Transverse colon (tissue), 4 donors: ENCODE data around the gene KCND2.

ENCODE experiments used
- CTCF ChIP-seq, 5 experiments: fragments of 200-600 bp in 3 of 5; fragments of 450-650 bp in 2 of 5; sonication (generic) in 3 of 5; IDR thresholded peaks; 1 replicate in 2 of 5; 2 replicates in 3 of 5; pipeline ENCODE4 v1.5.1; 2016 to 2017; ENCODE audit warnings: antibody characterized with exemption in 5 of 5, inconsistent platforms in 3 of 5, mild to moderate bottlenecking in 2 of 5, moderate library complexity in 1 of 5
- EP300 ChIP-seq: sonication (generic); formaldehyde crosslinking; IDR thresholded peaks from one replicate; pipeline ENCODE4 v1.6.1; 2017; ENCODE audit warnings: antibody characterized with exemption, low read depth
- POLR2A ChIP-seq: fragments of 450-650 bp; IDR thresholded peaks from one replicate; pipeline ENCODE4 v1.6.1; 2016; ENCODE audit warnings: antibody characterized with exemption, mild to moderate bottlenecking, moderate library complexity
- POLR2AphosphoS5 ChIP-seq, 3 donors: sonication (generic); formaldehyde crosslinking; IDR thresholded peaks; one replicate each; pipeline ENCODE4 v1.6.1; 2016; ENCODE audit warnings: antibody characterized with exemption in 3 of 3

DNA sequence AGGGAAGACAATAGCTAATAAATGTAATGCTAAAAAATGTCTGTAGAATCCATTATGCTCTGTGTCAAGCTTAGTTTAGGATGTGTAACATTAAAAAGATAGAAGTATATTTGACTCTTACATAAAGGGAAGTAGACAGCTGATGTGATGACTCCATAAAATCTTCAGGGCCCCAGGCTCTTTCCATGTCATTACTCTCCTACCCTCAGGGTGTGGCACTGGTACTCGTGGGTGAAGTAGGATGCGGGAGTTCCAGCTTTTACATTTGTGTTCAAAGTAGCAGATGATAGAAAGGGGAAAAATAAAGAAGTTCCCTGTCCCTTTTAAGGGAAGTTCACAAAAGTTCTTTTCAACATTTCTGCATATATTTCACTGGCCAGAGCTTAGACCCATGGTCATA lies 427.8 kb downstream of the KCND2 start:
- no peak for TF ChIP-seq CTCF (IDR thresholded peaks at IDR 0.05)
- TF ChIP-seq POLR2AphosphoS5 (IDR thresholded peaks at IDR 0.05), result no peak
- TF ChIP-seq POLR2A, result no peak
- TF ChIP-seq EP300, result no peak
